Measurements from ENCODE around the gene COL9A3. TPM values are rescaled to one million over a fixed set of nuclear protein-coding genes. Genes with fewer than 3 reads are reported as not detected.

Gene COL9A3
- total RNA-seq, 1 experiment from 2014 or later, result not detected

- DNase-seq (ENCODE audit: low spot score), result no peak
Measured at GRCh38 chr20:62811320-62811719, 5.5 kb upstream of the COL9A3 start.

- no peak for DNase-seq (ENCODE audit: low spot score)
Measured at GRCh38 chr20:62811720-62812119, 5.1 kb upstream of the COL9A3 start.

GRCh38 chr20:62812181-62812906 is 4.5 kb upstream of the COL9A3 start:
- no peak for DNase-seq (ENCODE audit: low spot score)

GRCh38 chr20:62812907-62813200 is 4.0 kb upstream of the COL9A3 start:
- no peak for DNase-seq (ENCODE audit: low spot score)

GRCh38 chr20:62813588-62813987 is 3.3 kb upstream of the COL9A3 start:
- DNase-seq (ENCODE audit: low spot score), result no peak

GRCh38 chr20:62814060-62814708 is 2.7 kb upstream of the COL9A3 start:
- DNase-seq (ENCODE audit: low spot score), result no peak

GRCh38 chr20:62814709-62815065 is 2.2 kb upstream of the COL9A3 start:
- DNase-seq (ENCODE audit: low spot score), result no peak

GRCh38 chr20:62815066-62815991 is 1.5 kb upstream of the COL9A3 start:
- DNase-seq (ENCODE audit: low spot score), result no peak

- no peak for DNase-seq (ENCODE audit: low spot score)
Measured at GRCh38 chr20:62816031-62816883, 593 bp upstream of the COL9A3 start.

GRCh38 chr20:62817975-62818591 is 1.2 kb downstream of the COL9A3 start:
- no peak for DNase-seq (ENCODE audit: low spot score)

GRCh38 chr20:62818592-62819493 is 2.0 kb downstream of the COL9A3 start:
- DNase-seq (ENCODE audit: low spot score), result peak; percentile 55

- DNase-seq (ENCODE audit: low spot score), result no peak
Measured at GRCh38 chr20:62819494-62820174, 2.8 kb downstream of the COL9A3 start.

GRCh38 chr20:62820208-62820961 is 3.5 kb downstream of the COL9A3 start:
- DNase-seq (ENCODE audit: low spot score), result no peak

- no peak for DNase-seq (ENCODE audit: low spot score)
Measured at GRCh38 chr20:62820962-62821725, 4.3 kb downstream of the COL9A3 start.

- DNase-seq (ENCODE audit: low spot score), result no peak
Measured at GRCh38 chr20:62821726-62822210, 4.9 kb downstream of the COL9A3 start.

GRCh38 chr20:62822239-62822787 is 5.5 kb downstream of the COL9A3 start:
- no peak for DNase-seq (ENCODE audit: low spot score)

GRCh38 chr20:62822788-62823651 is 6.2 kb downstream of the COL9A3 start:
- DNase-seq (ENCODE audit: low spot score), result peak; percentile 43

Measured in H4 (cell line).